IPS DF 4.7 (cell line): ENCODE results near the gene SHCBP1L.

Experiments
- DNase-seq: peaks from one replicate; pipeline ENCODE4 v3.0.0-alpha.2; 2013; ENCODE audit warnings: low spot score; ENCODE audit errors: extremely low read depth

The SHCBP1L gene

GRCh38 chr1:182952677-182953444 lies at the start of gene SHCBP1L:
Gene SHCBP1L, minus strand, starts transcription at chr1:182953166. Its CDS starts 33 bp downstream, at chr1:182953133.
- DNase-seq = no peak

- no peak for DNase-seq
These were observed 49.3 kb upstream of the SHCBP1L start for GRCh38 chr1:183002267-183002666.

GRCh38 chr1:183000167-183000962 lies 47.4 kb upstream of the SHCBP1L start:
- no peak for DNase-seq

GRCh38 chr1:182998482-182998881 lies 45.5 kb upstream of the SHCBP1L start:
- DNase-seq = no peak

GRCh38 chr1:182996816-182997215 lies 43.9 kb upstream of the SHCBP1L start:
- no peak for DNase-seq

- no peak for DNase-seq
These were observed 42.9 kb upstream of the SHCBP1L start for GRCh38 chr1:182995894-182996293.

- DNase-seq = no peak
These were observed 40.8 kb upstream of the SHCBP1L start for GRCh38 chr1:182993746-182994145.

- DNase-seq = no peak
These were observed 37.6 kb upstream of the SHCBP1L start for GRCh38 chr1:182990413-182991144.

GRCh38 chr1:182985876-182986275 lies 32.9 kb upstream of the SHCBP1L start:
- DNase-seq = no peak

GRCh38 chr1:182984621-182985020 lies 31.7 kb upstream of the SHCBP1L start:
- no peak for DNase-seq

GRCh38 chr1:182984138-182984537 lies 31.2 kb upstream of the SHCBP1L start:
- no peak for DNase-seq

- DNase-seq = no peak
These were observed 25.3 kb upstream of the SHCBP1L start for GRCh38 chr1:182978151-182978853.

- DNase-seq = no peak
These were observed 24.5 kb upstream of the SHCBP1L start for GRCh38 chr1:182977480-182977879.

GRCh38 chr1:182974506-182975191 lies 21.7 kb upstream of the SHCBP1L start:
- no peak for DNase-seq

- no peak for DNase-seq
These were observed 19.9 kb upstream of the SHCBP1L start for GRCh38 chr1:182972829-182973228.

- DNase-seq = no peak
These were observed 19.3 kb upstream of the SHCBP1L start for GRCh38 chr1:182972231-182972630.

GRCh38 chr1:182971219-182971618 lies 18.3 kb upstream of the SHCBP1L start:
- no peak for DNase-seq

GRCh38 chr1:182968836-182969734 lies 16.1 kb upstream of the SHCBP1L start:
- no peak for DNase-seq

GRCh38 chr1:182968151-182968741 lies 15.3 kb upstream of the SHCBP1L start:
- no peak for DNase-seq
